ENCODE measurements around the gene UCN2. TPM values are rescaled to one million over a fixed set of nuclear protein-coding genes. Genes with fewer than 3 reads are reported as not detected.

The UCN2 gene
- polyA plus RNA-seq, 1 experiment, result 4.5 TPM

DNA sequence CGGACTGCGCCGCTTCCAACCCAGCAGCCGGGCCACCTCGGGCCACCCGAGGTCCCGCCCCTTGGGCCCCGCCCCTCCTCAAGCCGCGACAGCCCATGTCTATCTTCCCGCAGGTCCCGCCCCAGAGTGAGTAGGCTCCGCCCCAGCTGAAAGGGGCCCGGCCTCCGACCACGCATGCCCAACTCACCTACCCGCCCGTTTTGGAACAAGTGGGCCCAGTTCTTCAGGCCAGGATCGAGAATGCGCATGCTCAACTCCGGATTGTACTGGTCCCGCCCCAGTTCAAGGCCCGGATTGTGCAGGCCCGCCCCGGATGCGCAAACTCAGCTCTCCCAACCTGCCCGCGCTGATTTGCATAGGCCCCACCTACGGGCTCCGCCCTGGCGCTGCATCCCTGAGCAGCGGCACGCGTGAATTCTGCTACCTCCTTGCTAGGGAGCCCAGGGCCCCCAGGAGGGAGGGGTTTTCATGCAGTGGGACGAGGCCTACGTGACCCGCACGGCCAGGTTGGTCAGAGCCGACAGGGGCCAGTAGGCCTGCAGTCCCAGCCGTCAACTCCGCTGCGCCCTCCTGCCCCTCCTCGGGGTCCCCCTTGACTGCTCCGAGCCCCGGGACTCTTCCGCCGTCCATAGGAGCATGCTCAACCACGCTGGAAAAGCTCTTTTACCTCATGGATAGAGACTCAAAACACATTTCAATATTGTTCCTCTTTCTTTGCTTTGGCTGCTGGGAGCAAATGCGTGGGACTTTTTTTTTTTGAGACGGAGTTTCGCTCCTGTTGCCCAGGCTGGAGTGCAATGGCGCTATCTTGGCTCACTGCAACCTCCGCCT is 6.6 kb downstream of the UCN2 start, which contains the start of gene PFKFB4:
Gene PFKFB4, minus strand, starts transcription at position 8 of the 831 bp plus-strand sequence. CDS start 26 bp downstream, outside the sequence.
- POLR2A ChIA-PET, result interaction anchor here (0.5 to 1.4 kb wide), 4 partner anchors 78 to 421 kb away, joined by 3 to 9 read pairs (median 4); partner anchors contain the start of genes ATRIP and SLC26A6
- peak within 1 kb of the TSS; percentile 89 for H3K4me3 ChIP-seq (ENCODE audit: low read depth, low read length)
- TF ChIP-seq, protein P1, sequence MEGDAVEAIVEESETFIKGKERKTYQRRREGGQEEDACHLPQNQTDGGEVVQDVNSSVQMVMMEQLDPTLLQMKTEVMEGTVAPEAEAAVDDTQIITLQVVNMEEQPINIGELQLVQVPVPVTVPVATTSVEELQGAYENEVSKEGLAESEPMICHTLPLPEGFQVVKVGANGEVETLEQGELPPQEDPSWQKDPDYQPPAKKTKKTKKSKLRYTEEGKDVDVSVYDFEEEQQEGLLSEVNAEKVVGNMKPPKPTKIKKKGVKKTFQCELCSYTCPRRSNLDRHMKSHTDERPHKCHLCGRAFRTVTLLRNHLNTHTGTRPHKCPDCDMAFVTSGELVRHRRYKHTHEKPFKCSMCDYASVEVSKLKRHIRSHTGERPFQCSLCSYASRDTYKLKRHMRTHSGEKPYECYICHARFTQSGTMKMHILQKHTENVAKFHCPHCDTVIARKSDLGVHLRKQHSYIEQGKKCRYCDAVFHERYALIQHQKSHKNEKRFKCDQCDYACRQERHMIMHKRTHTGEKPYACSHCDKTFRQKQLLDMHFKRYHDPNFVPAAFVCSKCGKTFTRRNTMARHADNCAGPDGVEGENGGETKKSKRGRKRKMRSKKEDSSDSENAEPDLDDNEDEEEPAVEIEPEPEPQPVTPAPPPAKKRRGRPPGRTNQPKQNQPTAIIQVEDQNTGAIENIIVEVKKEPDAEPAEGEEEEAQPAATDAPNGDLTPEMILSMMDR (IDR thresholded peaks at IDR 0.05; ENCODE audit: insufficient read depth, low read depth, low read length), result peak; percentile 10; the same call in 1 of the 2 replicates
- no peaks in the 10 kb centered on the region for H3K27me3 ChIP-seq (ENCODE audit: control insufficient read depth, insufficient read depth, low read length)
- peaks cover 8% of the 10 kb centered on the region; the same call in 1 of the 2 replicates for H3K36me3 ChIP-seq (ENCODE audit: control insufficient read depth, insufficient read depth, low read length)
- CTCF ChIA-PET, result interaction anchor here (0.7 to 2.8 kb wide), 13 partner anchors 9 to 156 kb away, joined by 3 to 10 read pairs (median 5); partner anchors contain the start of genes SLC26A6 and UQCRC1
- peak; percentile 97 for DNase-seq (ENCODE audit: low read depth)

DNA sequence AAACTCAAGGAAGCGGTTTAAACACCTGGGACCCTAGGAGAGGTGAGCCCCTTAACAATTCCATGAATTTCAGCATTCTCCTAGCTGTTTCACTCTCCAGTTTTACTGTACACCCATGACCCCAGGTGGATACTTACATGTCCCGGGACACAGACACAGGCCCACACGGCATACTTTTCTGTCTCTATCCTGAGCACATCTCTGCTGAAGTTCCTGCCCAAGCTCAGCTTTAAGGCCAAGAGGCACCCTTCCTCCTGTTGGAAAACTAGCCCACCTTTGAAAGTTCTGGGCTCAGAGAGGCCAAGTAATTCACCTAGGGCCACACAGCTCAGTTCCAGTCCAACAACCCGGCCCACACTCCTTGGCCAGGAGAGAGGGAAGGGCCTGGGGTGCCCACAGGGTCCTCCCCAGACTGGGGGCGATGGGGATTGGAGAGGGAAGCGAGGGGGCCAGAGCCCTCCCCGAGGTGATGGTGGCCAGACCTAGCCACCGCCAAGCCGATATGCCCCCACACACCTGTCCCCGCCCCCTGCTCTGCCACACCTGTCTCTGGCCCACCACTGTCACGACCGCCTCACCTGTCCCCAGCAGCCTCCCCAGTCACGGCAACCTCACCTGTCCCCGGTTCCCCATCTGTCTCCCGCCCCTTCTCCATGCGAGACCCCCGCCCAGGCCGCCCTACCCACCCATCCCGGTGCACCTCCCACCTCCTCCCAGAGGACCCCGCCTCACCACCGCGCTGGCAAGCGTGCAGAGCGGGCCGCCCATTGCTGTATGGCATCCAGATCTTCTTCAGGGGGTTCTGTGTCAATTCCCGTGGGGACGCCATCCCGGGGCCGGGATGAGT is 7.4 kb downstream of the UCN2 start:
- H3K36me3 ChIP-seq (ENCODE audit: control insufficient read depth, insufficient read depth, low read length), result peaks cover 6% of the 10 kb centered on the region; the same call in 1 of the 2 replicates
- H3K27me3 ChIP-seq (ENCODE audit: control insufficient read depth, insufficient read depth, low read length), result no peaks in the 10 kb centered on the region
- ChIA-PET CTCF (interaction anchor here (0.7 to 2.8 kb wide), 11 partner anchors 12 to 156 kb away, joined by 3 to 9 read pairs (median 4); partner anchors contain the start of gene SLC26A6), POLR2A (interaction anchor here (0.8 to 1.4 kb wide), 2 partner anchors 79 to 114 kb away, joined by 3 read pairs; partner anchors contain the start of gene SLC26A6)
- peak overlapping the region; percentile 89 for H3K4me3 ChIP-seq (ENCODE audit: low read depth, low read length)
- TF ChIP-seq, protein P1 (IDR thresholded peaks at IDR 0.05; ENCODE audit: insufficient read depth, low read depth, low read length), result no peak
- DNase-seq (ENCODE audit: low read depth), result no peak

DNA sequence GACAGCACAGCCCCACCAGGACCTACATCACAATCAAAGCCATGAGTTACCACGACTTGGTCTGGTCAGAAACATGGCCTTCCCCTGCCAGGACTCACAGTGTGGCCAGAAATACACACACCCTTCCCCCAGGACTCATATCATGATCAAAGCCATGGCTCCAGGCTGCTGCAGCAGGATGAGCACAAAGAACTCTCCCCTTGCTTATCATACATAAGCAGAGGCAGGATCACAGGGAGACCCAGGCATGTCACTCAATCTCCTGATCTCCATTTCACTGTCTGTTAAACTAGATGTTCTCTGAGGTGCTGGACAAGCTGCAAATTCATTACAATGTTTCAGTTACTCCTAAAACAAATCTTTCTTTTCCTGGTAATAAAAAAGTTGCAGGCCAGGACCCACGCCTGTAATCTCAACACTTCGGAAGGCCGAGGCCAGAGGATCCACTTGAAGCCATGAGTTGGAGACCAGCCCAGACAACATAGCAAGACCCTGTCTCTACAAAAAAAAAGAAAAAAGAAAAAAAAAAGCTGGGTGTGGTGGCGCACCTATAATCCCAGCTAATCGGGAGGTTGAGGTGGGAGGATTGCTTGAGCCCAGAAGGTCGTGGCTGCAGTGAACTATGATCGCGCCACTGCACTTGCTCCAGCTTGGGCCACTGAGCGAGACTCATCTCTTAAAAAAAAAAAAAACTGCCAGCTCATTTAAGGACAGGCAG is 8.2 kb downstream of the UCN2 start:
- TF ChIP-seq, protein P1 (IDR thresholded peaks at IDR 0.05; ENCODE audit: insufficient read depth, low read depth, low read length), result no peak
- ChIA-PET POLR2A (no interaction called here), CTCF (interaction anchor here (0.7 to 1.5 kb wide), 5 partner anchors 11 to 155 kb away, joined by 3 to 5 read pairs (median 3); partner anchors contain the start of gene SLC26A6)
- H3K4me3 ChIP-seq (ENCODE audit: low read depth, low read length), result peak overlapping the region; percentile 89
- H3K27me3 ChIP-seq (ENCODE audit: control insufficient read depth, insufficient read depth, low read length), result no peaks in the 10 kb centered on the region
- peaks cover 6% of the 10 kb centered on the region; the same call in 1 of the 2 replicates for H3K36me3 ChIP-seq (ENCODE audit: control insufficient read depth, insufficient read depth, low read length)
- no peak for DNase-seq (ENCODE audit: low read depth)

DNA sequence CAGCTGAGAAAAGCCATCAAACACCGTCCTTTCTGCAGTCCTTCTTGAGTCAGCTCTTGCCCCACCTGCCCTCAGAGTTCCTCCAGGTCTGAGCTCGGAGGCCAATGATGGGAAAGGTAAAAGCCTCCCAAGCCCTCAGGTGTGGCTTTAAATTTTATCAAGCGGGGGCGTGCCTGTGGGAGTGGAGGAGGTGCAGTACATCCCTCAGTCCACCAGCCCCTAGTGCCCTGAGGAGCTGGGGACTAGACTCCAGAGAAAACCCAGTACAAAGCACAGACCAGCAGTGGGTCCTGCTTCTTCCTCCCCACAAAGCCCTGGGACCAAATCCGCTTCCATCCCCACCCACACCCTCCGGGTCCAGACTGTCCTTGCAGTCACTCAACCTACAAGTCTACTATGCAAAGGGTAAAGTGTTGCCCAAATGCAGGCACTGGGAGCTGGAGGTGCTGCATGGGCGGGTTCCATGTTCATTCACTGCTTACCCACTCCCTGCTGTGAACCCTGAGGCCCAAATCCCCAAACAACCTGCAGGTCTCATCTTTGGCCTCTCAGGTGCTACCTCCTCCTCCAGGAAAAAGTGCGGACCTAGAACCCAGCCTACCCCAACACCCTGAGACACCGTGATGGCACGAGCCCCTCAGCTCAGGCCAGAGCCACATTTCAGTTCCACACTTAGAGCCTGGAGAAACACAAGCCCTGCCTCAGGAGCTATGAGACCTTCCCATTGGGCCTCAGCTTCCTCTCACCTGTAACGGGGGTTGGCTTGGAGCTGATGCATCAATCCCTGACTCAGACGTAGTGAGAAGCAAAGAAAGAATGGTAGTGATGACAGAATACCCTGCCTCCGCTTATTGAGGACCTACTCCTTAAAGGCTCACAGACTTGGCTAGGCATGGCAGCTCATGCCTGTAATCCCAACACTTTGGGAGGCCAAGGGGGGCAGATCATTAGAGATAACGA is 9.4 kb downstream of the UCN2 start:
- DNase-seq (ENCODE audit: low read depth), result no peak
- POLR2A ChIA-PET, result interaction anchor here (0.7 kb wide), 1 partner anchor 70 kb away, joined by 4 read pairs; no protein-coding TSS in a partner anchor
- CTCF ChIA-PET, result interaction anchor here (0.6 to 2.0 kb wide), 7 partner anchors 81 to 281 kb away, joined by 3 to 7 read pairs (median 5); partner anchors contain the start of gene SLC26A6
- Histone ChIP-seq H3K27me3 (ENCODE audit: control insufficient read depth, insufficient read depth, low read length) (no peaks in the 10 kb centered on the region), H3K4me3 (ENCODE audit: low read depth, low read length) (no peak overlapping the region), H3K36me3 (ENCODE audit: control insufficient read depth, insufficient read depth, low read length) (peaks cover 11% of the 10 kb centered on the region)
- TF ChIP-seq, protein P1 (IDR thresholded peaks at IDR 0.05; ENCODE audit: insufficient read depth, low read depth, low read length), result no peak

All from BJ (cell line).